Peyer's patch (tissue), 4 donors: ENCODE results near the gene AAMDC.

Source experiments
- CTCF ChIP-seq, 6 experiments: fragments of 450-650 bp in 4 of 6; fragments of 200-600 bp in 2 of 6; sonication (generic) in 1 of 6; IDR thresholded peaks; one replicate each; pipeline ENCODE4 v1.5.1; 2017 to 2019; ENCODE audit warnings: antibody characterized with exemption in 6 of 6, mild to moderate bottlenecking in 3 of 6, moderate library complexity in 1 of 6
- POLR2A ChIP-seq, 2 donors: fragments of 450-650 bp; IDR thresholded peaks; one replicate each; pipeline ENCODE4 v1.5.1; 2017; ENCODE audit warnings: antibody characterized with exemption in 2 of 2, mild to moderate bottlenecking in 2 of 2, moderate library complexity in 2 of 2

- TF ChIP-seq CTCF (IDR thresholded peaks at IDR 0.05) (no peak), POLR2A (IDR thresholded peaks at IDR 0.05) (no peak)
These were observed 21.6 kb upstream of the AAMDC start for GRCh38 chr11:77799338-77799737.
